ENCODE measurements around the gene BCAR1.

- TF ChIP-seq POLR2A (IDR thresholded peaks at IDR 0.05; ENCODE audit: low read length), result no peak
- no peak for TF ChIP-seq GATA1 (IDR thresholded peaks at IDR 0.05; ENCODE audit: low read depth, low read length)
Measured at GRCh38 chr16:75225678-75226515, 25.5 kb downstream of the BCAR1 start.
